T-helper 1 cell (primary cell): ENCODE data around the gene PAPSS1.

Experiments
- DNase-seq, 5 donors: peaks; one replicate each; pipeline ENCODE4 v3.0.0-alpha.2; 2012 to 2020

The PAPSS1 gene

DNA sequence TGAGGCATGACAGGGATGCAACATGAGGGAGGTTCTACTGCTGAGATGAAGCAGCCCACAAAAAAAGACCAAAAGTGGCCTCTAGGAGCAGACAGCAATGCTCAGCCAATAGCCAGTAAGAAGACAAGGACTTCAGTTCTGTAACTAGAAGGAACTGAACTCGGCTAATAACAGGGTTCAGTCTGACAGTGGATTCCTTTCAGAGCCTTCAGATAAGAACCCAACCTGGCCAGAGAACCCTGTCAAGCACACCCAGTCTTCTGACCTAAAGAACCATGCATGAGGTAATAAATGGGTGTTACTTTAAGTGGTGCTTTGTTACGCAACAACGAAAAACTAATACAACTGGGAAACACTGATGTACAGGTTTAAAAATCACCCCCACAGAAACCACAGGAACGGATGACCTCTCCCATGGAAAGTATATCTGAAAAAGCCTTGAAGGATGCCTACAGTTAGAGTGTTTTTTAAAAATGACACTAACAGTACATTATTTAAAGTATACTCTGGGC, 94.6 kb downstream of the PAPSS1 start:
- DNase-seq, result no peak

DNA sequence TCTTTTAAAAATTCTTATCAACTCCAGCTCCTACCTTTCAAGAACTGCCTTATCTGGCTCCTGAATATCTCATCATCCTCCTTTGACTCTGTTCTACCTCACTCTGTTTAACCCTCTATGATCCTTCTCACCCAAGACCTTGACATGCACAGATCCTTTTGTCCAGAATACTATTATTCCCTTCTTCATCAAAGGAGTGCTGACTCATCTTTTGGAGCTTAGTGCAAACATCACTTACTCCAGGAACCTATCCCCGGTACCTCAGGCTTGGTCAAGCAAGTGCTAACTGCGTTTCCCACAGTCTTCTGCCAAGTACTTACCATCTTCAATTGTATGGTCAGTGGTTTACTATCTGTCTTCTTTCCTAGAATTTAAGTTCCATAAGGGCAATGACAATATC, 96.0 kb downstream of the PAPSS1 start:
- no peak for DNase-seq

DNA sequence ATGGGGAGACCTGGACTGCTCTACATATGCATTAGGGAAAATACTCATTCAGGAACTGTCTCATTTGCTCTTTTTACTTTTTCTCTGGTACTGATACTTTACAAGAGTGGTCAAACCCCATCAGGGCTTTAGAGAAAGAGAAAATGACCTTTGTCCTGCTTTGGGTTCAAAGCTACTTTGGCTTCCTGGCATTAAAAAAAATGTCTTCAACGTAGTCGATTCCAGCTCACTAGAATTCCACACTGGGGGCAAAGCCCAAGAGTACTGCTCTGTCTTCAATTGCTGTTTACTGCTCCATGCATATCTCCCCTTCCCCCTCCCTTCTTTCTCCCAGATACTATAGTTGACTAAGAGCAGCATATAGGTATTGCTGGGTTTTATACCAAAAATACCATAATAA, 98.0 kb downstream of the PAPSS1 start:
- DNase-seq, result no peak

DNA sequence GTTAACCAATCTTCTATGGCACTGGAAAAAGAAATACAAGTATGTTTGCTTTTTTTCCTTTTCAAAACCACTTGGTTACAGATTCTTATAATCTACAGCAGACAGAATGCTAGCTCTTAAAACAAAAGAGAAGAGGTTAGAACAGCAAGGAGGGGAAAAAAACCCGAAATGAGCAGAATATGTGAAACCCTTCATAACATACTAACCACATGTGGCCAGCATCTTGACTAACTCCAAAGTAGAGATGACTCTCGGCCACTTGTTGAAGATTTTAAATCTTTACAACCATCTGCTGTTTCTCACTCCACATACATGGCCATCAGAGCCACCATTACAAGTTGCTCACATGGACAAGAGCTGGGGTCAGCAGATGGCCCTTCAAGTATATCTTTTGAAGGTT, 100.3 kb downstream of the PAPSS1 start:
- DNase-seq, result no peak

DNA sequence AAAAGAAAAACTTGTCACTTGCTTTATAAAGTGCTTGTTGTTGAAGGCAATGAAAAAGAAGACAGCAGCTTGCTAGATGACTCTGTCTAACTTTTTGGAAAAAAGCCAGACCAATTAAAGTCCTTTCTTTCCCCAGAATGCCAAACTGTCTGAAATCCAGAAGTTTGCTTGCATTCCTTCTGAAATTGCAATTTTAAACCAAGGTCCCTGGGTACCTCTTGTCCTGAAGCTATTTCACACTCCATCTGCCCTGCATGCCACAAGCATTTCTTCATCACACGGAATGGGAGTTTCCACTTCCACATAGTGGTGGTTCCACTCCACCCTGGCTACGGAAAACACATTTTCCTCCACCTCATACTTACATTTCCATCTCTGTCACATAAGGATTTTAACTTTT, 101.0 kb downstream of the PAPSS1 start:
- DNase-seq, result no peak

DNA sequence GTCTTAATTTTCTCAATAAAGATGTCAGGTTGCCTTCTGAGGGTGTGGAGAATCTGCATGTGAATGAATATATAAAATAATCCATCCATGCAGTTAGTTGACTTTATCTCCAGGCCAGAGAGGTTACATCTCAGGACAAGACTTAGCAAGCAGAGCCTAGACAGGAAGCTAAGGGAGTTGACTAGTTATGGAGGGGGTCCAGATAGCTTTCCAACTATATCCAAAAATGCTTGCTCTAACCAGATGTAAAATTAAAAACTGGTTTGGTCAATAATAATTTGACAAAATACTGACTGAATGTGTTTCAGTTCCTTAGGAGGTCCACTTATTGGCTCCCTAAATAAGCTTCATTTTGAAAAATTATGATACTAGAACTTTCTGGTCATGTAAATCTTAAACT, 101.4 kb downstream of the PAPSS1 start:
- DNase-seq, result no peak

DNA sequence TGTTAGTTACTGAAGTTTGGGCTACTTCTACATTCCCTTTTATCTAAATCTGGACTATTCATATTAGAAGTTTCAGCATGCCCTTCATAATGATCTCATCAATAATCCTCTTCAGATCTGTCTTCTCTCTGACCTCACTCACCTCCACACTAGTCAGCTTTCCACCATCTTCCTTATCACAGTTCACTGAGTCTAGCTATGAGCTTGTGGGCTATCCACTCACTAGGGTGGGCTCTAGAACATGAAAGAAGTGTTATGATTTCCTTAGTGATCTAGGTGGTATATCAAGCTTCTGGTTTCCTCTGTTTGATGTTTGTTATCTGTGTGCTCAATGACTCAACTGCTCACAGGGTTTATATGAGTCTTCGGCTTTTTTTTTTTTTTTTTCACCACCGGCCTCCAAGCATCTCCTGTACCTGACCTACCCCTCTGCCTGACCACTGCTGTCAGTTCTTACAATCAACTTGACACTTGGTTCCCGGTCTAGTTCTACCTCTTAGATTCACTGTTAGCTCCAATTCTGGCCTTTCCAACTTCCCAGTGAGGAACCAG, 103.1 kb downstream of the PAPSS1 start:
- no peak for DNase-seq

DNA sequence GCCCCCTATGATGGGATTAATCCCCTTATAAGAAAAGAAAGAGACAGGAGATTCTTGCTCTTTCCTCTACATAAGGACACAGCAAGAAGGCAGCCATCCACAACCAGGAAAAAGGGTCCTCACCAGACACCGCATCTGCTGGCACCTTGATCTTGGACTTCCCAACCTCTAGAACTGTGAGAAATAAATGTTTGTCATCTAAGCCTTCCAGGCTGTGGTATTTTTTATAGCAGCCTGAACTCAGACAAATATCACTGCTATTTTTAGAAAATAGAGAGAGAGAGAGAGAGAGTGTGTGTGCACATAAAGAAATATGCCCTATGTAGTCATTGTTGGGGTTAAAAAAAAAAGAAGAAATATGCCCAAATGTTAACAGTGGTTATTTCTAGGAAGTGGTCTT, 104.2 kb downstream of the PAPSS1 start:
- DNase-seq, result no peak

DNA sequence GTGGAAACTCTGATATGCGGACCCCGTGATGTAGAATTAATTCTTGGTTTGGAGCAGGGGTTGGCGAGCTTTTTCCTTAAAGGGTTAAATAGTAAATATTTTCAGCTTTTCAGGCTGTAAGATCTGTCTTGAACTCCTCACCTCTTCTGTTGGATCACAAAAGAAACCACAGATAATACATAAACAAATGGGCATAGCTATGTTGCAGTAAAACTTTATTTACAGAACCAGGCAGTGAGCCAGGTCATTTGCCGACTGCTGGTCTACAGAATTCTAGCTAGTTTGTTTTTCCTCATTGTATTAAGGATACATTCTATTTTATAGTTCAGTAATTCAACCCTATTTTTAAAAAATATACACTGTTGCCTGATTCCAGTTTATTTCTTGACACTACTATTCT, 116.6 kb downstream of the PAPSS1 start:
- no peak for DNase-seq

DNA sequence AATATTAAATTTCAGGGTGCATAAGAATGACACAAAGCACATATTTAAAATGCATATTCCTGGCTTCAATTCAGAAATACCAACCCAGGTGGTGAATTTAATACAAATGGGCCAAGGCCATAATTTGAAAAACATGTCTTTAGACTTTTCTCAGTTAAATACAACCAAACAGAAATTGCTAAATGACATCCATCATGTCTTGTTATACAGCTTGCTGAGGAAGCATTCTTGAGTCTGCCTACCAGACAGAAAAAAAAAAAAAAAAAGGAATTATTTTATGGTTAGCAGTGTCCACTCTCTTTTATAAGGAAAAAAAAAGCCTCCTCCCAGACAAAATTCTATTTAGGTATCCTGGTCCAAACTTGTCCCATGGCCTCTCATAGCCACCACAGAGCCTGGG, 119.1 kb downstream of the PAPSS1 start:
- no peak for DNase-seq

DNA sequence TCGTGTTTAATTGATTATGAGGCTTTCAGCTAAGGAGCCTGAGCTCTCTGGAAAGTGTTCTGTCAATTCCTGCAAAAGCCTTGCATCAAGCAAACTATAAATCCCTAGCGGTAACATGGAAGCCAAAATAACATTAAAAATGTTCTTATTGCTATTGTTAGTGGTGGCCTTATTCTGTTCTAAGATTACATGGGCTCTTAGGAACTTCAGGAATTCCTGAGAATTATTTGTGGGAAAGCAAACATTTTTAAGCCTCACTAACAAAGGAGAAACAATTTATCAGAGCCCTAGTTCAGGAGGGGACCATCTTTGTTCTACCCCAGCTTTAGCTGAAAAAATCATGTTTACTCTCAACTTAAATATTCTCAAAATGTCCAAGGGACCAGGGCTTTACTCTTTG, 119.6 kb downstream of the PAPSS1 start:
- no peak for DNase-seq

DNA sequence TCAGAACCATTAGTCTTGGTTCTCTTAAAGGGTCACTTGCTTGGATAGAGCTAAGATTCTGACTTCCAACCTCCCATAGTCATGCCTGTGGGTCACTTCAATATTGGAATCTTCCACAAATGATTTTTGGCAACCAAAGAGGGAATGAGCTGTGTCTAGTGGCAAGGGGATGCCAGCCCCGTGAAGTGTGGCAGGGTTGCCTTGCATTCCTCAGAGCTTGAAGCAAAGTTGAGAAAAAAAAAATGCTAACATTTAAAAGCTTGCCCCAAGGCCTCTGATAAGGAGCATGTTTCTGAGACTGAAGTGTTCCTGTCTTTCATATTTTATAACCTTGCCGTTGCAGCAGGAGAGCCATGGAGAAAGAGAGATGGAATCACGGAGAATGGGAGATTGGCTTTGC, 120.2 kb downstream of the PAPSS1 start:
- DNase-seq, result no peak

DNA sequence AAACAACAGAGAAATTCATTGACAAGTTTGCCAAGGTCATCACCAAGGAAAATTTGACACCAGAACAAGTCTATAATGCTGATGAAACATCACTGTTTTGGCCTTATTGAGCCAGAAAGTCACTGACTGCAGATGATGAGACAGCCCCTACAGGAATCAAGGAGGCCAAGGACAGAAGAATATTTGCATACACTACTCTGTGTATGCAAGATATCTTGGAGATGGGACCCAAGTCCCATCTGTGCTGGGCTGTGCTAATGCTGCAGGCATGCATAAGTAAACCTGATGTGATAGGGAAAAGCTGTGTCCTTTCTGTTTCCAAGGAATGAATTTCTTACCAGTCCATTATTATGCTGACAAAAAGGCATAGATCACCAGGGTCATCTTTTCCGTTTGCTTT, 126.8 kb downstream of the PAPSS1 start:
- no peak for DNase-seq

DNA sequence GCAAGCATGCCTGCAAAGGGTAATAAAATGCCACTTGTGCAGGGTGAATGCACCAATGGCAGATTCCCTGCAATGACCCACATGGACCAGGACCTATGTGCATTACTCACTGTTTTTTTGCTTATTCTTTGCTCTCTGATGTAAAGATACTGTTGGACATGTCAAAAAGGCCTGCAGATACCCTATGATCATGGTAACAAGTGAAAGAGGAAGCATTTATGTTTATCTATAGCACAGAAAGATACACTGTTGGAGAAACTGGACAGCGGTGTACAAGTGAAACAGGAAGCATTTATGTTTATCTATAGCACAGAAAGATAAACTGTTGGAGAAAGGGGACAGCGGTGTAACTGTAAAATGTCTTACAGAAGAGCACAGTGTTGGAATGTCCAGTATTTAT, 127.5 kb downstream of the PAPSS1 start:
- DNase-seq, result no peak

DNA sequence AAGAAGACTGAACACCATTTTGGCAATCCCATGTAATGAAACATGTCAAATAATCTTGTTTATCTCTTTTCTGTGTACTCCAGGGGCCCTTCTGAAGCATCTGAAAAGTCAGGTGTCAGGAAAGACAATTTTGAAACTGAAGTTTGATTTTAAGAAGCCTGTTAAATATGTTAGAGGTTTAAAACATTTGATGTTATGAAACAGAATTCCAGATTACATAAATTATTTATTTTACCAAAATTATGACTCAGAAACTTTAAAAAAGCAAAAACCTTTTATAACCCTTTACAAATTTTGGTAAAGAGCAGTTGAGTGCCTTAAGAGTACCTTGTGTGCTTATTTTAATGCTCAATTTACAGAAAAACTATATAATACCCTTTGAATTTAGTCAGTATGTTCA, 130.8 kb downstream of the PAPSS1 start:
- no peak for DNase-seq

DNA sequence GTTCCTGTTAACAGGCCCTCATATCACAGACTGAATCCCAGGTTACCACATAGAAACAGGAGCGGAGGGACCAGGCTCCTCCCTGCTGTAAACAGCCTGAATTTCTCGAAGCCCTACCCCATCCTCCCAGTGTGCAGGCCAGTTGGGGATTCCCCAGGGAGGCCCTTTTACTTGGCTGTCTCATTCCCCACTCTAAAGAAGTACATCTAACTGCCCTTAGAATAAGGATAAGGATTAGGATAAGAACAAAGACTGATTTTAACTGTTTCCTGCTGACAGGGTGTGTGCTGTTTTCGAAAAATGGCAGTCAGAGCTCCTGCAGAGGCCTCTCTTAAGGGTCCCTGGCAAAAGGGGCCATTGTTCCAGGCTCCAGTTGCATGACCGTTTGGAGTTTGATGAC, 133.7 kb downstream of the PAPSS1 start:
- no peak for DNase-seq

DNA sequence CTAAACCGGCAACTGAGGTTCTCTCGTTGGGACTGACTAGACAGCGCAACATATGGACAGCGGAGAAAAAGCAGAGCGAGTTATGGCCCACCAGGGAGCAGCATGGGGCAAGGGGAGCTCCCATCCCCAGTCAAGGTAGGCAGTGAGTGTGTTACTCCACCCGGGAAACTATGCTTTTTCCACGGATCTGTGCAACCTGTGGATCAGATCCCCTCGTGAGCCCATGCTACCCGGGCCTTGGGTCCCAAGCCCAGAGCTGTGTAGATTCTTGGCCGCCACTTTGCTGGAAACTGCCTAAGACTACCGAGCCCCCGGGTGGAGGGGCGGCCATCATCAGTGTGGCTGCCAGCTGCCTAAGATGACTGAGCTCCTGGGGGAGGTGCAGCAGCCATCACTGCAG, 140.9 kb downstream of the PAPSS1 start:
- no peak for DNase-seq

DNA sequence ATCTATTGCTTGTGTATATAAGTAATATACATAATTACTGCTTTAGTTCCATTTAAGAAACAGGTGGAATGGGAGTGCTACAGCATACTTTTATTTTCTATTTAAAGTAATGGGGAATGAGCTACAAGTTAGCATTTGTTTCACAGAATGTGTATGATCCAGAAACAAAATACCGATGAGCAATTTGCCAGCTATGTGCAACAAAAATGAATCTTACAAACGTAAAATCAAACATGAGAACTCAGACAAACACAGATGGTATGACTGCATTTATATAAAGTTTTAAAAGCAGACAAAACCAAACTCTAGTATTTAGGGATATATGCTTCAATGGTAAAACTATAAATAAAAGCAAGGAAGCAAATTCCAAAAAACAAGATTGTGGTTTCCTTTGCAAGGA, 141.7 kb downstream of the PAPSS1 start:
- no peak for DNase-seq

DNA sequence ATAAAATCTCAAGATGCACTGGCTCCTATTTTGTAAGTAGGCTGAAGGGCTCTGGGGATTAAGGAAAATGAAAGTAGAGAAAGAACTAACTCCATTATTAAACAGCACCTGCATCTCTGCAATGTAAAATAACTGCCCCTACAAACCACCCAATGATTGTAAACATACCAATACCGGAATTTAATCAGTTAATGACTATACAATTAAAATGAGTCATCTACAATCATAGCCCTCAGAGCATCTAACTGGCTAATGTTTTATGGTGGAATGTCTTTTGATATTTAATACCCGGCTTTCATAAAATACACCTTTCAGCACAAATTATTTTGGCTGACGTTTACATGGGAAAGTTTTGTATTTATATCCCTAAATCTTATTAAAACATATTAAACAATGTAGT, 142.3 kb downstream of the PAPSS1 start:
- no peak for DNase-seq

DNA sequence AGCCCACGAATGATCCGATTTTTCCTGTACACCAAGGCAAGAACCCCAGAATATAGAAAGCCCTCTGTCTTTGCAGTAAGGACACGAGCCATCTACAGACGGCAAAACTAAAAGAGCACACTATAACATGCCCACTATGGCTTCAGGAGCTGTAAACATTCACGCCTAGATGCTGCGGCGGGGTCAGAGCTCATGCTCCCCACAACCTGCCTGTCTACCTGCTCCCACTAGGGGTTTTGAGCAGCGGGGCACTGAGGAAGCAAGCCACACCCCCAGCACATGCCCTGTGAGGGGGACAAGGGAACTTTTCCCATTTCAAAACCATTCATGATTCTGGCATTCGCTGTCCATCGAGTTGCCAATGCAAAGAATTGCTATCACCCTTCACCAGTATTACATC, 144.8 kb downstream of the PAPSS1 start:
- no peak for DNase-seq

DNA sequence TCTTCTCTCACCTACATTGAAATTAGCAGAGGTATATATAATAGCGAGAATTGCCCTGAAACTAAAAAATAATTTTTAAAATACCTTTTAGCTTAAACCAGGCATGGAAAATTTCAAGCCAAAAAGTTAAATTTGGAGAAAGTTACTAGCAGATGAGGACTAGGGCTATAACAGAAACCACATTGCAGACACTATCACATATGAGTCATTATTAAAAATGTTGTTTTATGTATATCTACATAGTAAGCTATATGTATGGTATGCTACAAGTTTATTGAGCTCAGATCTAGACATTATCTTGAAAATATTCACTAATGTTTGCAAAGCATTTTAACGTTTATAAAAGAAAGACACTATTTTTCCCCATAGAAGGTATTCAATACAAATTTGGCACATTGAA, 147.8 kb downstream of the PAPSS1 start:
- no peak for DNase-seq

DNA sequence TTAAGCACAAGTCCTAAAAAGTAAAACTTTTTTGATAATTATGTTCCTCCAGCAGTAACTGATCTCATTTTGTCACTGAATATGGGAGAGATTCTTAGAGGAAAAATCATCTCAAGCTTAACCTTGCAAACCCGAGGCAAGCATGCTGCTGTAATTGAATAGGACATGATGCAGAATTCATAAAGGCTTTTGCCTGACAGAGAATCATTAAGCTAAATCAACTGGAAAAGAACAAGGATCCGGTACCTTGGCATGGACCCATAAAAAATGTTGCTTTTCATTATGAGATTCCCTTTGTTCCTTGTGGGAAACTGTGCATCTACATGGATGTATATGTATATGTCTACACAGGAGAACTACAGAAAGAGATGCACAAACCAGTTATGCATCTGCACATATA, 149.1 kb downstream of the PAPSS1 start:
- DNase-seq, result no peak

DNA sequence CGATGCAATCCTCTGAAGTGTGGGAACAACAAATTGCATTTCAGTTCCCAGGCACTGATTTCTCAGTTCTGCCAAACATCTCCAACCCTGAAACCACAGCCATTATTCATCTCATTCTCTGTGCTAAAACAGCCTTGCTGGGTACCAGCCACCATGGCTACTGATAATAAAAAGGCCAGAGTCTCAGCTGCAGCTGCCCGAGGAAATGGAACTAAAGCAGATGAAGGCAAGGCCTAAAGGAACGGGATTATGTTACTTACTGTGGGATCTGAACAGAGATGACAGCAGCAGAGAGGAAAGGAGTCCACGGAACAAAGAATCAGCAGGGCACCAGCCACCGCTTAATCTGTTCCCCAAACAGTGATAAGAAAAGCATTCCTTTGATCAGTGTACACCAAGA, 155.7 kb downstream of the PAPSS1 start:
- DNase-seq, result no peak
